Subcutaneous abdominal adipose tissue (tissue), 5 donors: ENCODE results near the gene GRK4.
"Not testable (repeated sequence)": the region's sequence is repeated elsewhere in the genome, so short reads cannot be mapped to it uniquely, and the experiment has no call there.

Experiments used
- H3K27ac ChIP-seq: one replicate; pipeline ENCODE4 v1.7.0; 2013; ENCODE audit warnings: low read depth, mild to moderate bottlenecking, inconsistent platforms, low read length, moderate library complexity
- H3K27me3 ChIP-seq, 5 donors: one replicate each; pipeline ENCODE4 v1.7.0; 2013; ENCODE audit warnings: low read length in 5 of 5, inconsistent platforms in 1 of 5; ENCODE audit not compliant: control insufficient read depth in 5 of 5, insufficient read depth in 4 of 5
- H3K36me3 ChIP-seq, 5 donors: one replicate each; pipeline ENCODE4 v1.7.0; 2013; ENCODE audit warnings: low read length in 5 of 5; ENCODE audit not compliant: control insufficient read depth in 5 of 5, insufficient read depth in 5 of 5
- H3K4me1 ChIP-seq, 5 donors: one replicate each; pipeline ENCODE4 v1.7.0; 2013; ENCODE audit warnings: low read length in 5 of 5, mild to moderate bottlenecking in 3 of 5, moderate library complexity in 1 of 5; ENCODE audit not compliant: control insufficient read depth in 5 of 5, insufficient read depth in 5 of 5
- H3K4me3 ChIP-seq, 5 donors: one replicate each; pipeline ENCODE4 v1.7.0; 2013; ENCODE audit warnings: low read length in 5 of 5, low read depth in 1 of 5
- H3K9ac ChIP-seq, 5 donors: one replicate each; pipeline ENCODE4 v1.7.0; 2013; ENCODE audit warnings: low read length in 5 of 5, mild to moderate bottlenecking in 4 of 5, moderate library complexity in 3 of 5
- H3K9me3 ChIP-seq, 5 donors: one replicate each; pipeline ENCODE4 v1.7.0; 2013; ENCODE audit warnings: low read length in 5 of 5; ENCODE audit not compliant: control insufficient read depth in 5 of 5
- donor health status: healthy.
- donor health status: healthy.
- donor health status: healthy.
- donor health status: healthy.
- donor health status: healthy.

GRK4 gene

DNA sequence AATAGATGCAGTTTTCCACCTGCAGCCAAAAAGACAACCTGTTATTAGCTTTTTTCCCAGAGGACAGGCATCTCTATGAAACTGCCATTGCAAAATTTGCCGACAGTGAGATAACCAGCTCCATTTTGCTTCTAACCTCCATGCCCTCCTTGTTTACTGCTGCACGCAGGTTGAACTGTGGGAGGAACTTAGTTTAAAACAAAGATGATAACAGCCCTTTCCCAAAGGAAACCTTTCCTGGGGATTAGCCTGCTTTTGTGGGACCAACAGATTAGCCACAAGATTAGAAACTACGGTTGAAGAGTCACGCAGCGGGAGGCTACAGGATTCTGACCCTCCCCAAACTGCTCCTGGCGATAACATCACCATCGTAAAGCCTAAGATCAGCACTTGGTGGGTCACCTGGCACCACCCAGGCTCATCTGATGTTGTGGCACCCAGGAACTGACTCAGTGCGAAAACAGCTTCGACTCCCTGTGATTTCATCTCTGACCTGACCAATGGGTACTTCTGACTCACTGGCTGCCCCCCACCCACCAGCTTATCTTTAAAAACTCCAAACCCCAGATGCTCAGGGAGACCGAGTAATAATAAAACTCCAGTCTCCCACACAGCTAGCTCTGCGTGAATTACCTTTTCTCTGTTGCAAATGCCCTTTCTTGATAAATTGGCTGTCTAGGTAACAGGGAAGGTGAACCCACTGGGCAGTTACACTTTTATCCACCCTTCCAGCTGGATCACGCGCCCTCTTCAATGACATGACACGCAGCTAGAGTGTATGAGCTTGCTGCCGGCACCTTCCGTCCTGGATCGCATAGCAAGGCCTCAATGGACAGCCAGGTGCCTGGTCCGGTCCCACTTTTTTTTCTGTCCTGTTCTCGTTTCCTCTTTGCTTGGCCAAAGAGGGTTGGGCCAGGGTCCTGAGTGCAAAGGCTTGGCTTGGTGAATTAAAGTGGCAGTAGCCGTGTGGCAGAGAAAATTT is 27.3 kb upstream of the GRK4 start:
- Histone ChIP-seq H3K4me3 (peak overlapping the region; percentile 72 to 92 (median 86)), H3K9ac (peak overlapping the region in 3 of 5 donors; percentile 8 to 95 (median 9)), H3K36me3 (peaks cover 0 to 49% (median 37%) of the 10 kb centered on the region in 5 donors), H3K27me3 (no peaks in the 10 kb centered on the region), H3K4me1 (peaks cover 3 to 54% (median 46%) of the 10 kb centered on the region in 5 donors), H3K9me3 (no peaks in the 10 kb centered on the region), H3K27ac (peak overlapping the region; percentile 23)

DNA sequence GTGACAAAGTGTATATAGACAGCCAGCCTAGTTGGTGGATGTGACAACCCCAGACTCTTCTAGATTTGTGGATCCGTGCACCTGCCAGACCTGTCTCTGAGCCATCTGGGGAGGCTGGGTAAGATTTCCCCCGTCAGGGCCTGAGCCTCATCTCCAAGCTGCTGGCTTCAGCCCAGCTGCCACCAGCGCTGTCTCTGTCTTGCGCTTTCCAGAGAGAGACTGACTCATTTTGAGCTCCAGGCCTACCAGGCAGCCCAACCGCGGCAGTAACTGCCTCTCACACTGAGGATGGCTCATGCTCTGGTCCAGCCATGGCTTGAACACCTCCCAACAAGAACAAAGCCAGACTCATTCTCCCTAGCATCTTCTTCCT is 26.6 kb upstream of the GRK4 start:
- Histone ChIP-seq H3K27ac (peak overlapping the region; percentile 23), H3K4me3 (no peak overlapping the region), H3K9ac (peak overlapping the region in 1 of 5 donors; percentile 8), H3K27me3 (no peaks in the 10 kb centered on the region), H3K36me3 (peaks cover 0 to 50% (median 41%) of the 10 kb centered on the region in 5 donors), H3K9me3 (no peaks in the 10 kb centered on the region), H3K4me1 (peaks cover 3 to 47% (median 39%) of the 10 kb centered on the region in 5 donors)

DNA sequence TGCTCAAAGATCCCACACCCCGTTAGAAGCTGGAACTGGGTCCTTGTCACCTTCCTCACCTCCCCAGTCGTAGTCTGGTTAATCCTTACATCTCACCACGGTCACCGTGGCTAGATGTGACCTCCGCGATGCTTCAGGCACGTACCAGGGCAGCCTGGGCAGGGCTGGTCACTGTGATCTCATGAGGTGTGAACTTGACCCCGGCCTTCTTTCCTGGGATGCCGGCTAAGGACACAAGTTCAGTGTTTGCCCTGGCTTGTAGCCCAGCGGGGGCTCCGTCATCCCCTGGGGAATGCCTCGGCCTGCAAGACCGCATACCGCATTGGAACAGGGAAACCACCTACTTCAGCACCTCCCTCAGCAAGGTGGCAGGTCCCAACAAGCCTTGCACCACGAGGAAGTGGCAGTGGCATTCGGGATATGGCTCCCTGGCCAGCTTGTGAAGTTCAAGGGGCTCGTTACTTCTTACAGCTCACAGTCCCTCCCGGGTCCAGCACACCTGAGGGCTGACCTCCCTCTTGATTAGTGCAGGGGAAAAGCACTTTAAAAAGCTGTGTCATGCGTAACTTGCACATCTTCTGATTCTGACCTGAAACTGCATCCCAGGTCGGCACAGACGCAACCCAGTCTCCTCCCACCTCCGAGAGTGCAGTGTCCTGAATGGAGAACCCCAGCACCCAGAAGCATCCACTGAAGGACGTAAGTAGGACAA is 26.1 kb upstream of the GRK4 start:
- H3K9ac ChIP-seq = no peak overlapping the region
- no peak overlapping the region for H3K4me3 ChIP-seq
- H3K36me3 ChIP-seq = peaks cover 0 to 56% (median 47%) of the 10 kb centered on the region in 5 donors
- no peaks in the 10 kb centered on the region for H3K27me3 ChIP-seq
- peaks cover 3 to 41% (median 33%) of the 10 kb centered on the region in 5 donors for H3K4me1 ChIP-seq
- no peaks in the 10 kb centered on the region for H3K9me3 ChIP-seq
- H3K27ac ChIP-seq = peak overlapping the region; percentile 23

DNA sequence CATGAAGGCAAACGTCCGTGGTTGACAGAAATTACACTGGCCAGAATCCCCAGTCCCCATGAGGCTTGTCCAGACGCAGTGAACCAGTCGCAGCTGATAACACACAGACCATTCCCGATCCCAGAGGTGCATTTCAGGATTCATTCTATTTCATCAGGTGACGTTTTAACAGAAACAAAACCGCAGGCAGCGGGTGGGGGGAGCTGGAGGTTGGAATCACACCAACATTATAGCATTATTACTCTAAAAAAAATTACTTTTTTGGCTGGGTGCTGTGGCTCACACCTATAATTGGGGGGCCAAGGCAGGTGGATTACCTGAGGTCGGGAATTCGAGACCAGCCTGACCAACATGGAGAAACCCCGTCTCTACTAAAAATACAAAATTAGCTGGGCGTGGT is 25.4 kb upstream of the GRK4 start:
- peaks cover 0 to 63% (median 53%) of the 10 kb centered on the region in 5 donors for H3K36me3 ChIP-seq
- H3K4me1 ChIP-seq = peaks cover 3 to 35% (median 28%) of the 10 kb centered on the region in 5 donors

DNA sequence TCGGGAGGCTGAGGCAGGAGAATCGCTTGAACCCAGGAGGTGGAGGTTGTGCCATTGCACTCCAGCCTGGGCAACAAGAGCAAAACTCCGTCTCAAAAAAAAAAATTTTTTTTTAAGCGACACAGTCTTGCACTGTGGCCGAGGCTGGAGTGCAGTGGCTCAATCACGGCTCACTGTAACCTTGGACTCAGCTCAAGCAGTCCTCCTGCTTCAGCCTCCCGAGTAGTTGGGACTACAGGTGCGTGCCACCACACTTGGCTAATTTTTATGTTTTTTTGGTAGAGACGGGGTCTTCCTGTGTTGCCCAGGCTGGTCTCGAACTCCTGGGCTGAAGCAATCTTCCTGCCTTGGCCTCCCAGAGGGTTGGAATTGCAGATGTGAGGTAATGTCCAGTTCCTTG is 25.0 kb upstream of the GRK4 start:
- not testable (repeated sequence) for H3K9ac ChIP-seq, H3K27me3 ChIP-seq, H3K9me3 ChIP-seq, H3K4me3 ChIP-seq, H3K27ac ChIP-seq
- peaks cover 0 to 67% (median 58%) of the 10 kb centered on the region in 5 donors for H3K36me3 ChIP-seq
- H3K4me1 ChIP-seq = peaks cover 3 to 30% (median 24%) of the 10 kb centered on the region in 5 donors

More for the DNA sequence above, 25.4 kb upstream of the GRK4 start:
- Histone ChIP-seq H3K4me3 (no peak overlapping the region), H3K9ac (no peak overlapping the region), H3K9me3 (no peaks in the 10 kb centered on the region), H3K27ac (no peak overlapping the region), H3K27me3 (no peaks in the 10 kb centered on the region)

DNA sequence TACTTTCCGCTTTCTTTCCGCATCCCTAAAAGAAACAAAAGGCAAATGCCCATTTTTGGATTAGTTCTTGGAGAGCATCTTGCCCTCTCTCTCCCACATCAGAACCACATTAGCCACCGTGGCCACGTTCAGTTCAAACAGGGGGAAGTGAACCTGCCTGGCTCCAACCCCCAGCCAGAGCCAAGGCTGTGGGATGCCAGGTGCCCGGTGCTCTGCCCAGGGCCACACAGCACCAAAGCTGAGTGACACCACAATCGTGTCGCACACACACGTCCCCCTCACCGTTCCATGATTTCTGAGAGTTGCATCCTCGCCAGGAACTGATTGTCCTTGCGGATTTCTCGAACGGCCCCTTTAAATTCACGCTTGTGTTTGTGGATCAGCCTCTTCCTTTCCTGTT is 24.5 kb upstream of the GRK4 start:
- peaks cover 3 to 25% (median 19%) of the 10 kb centered on the region in 5 donors for H3K4me1 ChIP-seq

DNA sequence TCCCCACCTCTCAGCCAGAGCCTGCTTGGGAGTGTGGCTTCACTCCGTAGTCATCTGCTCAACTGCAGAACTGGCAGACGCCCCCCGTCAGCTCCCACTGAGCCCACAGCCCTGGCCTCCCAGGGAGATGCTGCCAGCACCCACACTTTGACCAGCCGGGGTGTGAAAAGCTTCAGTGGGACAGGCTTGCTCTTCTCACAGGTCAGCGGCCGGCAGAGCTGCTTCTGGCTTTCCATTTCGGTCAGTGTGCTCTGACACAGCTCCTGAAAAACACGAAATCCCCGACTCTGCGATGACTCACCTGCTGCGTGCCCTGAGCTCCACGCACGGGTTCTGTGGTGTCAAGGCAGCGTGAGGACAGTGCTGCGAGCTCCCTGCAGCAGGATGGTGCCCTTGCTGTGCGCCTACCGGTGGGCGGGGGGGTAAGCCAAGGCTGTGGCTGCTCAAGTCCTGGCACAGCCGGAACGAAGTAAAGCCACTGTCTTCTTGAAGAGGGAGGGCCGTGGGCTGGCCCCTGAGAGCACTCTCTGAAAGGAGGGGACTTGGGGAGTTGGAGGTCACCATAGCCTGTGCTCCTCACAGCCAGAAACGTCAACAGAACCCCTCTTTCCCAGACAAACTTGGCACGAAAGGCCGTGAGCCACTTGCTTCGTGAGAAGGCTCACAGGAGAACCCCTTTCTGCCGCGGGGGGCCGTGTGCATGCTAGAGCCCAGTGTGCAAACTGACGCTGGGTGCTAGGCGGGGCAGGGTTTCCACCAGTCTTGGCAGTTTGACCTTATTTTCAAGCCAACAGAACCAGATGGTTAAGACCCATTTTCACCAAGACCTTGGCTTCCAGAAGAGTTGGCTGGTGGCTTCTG is 23.8 kb upstream of the GRK4 start:
- H3K27ac ChIP-seq = no peak overlapping the region
- H3K9me3 ChIP-seq = no peaks in the 10 kb centered on the region
- H3K9ac ChIP-seq = no peak overlapping the region
- H3K27me3 ChIP-seq = no peaks in the 10 kb centered on the region
- H3K4me3 ChIP-seq = no peak overlapping the region
- peaks cover 3 to 24% (median 18%) of the 10 kb centered on the region in 5 donors for H3K4me1 ChIP-seq
- H3K36me3 ChIP-seq = peaks cover 0 to 77% (median 67%) of the 10 kb centered on the region in 5 donors

More for the DNA sequence above, 24.5 kb upstream of the GRK4 start:
- peaks cover 0 to 72% (median 63%) of the 10 kb centered on the region in 5 donors for H3K36me3 ChIP-seq
- H3K4me3 ChIP-seq = no peak overlapping the region
- H3K27me3 ChIP-seq = no peaks in the 10 kb centered on the region
- H3K27ac ChIP-seq = no peak overlapping the region
- no peaks in the 10 kb centered on the region for H3K9me3 ChIP-seq
- H3K9ac ChIP-seq = no peak overlapping the region

DNA sequence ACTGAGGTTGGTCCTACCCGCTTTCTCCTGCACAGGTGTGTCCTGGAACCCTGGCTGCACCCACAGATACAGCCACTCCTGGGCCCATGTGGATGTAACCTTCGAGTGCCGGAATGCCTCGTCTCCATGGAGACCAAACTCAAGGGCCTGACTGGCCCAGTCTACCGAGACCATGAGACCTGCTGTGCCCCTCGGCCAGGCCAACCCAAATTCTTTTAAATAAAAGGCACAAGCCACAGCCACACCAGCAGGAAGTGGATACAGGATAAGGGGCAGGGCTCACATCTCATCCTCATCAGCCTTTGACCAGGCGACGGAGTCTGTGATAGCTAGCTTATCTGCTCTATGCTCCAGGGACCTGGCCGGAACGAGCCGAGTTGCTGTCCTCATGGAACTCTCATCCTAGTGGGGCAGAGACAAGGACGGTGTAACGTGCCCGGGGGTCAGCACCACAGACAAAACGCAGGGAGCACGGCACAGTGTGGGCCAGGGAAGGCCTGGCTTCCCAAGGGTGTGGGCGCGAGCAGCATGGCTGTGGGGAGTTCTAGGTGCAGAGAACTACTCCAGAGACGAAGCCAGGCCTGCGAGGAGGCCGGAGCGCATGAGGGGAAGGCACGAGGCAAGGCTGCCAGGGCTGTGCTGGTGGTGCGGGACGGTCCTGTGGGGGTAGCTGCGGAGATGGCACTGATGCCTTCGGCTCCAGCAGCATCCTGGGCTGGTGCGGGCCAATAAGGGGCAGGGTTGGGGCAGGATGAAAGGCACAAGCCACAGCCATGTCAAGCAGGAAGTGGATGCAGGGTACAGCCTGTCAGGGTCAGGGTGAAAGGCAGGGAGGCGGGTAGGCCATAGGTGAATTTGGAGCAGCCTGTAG is 22.9 kb upstream of the GRK4 start:
- Histone ChIP-seq H3K27ac (no peak overlapping the region), H3K4me1 (peaks cover 1 to 16% (median 11%) of the 10 kb centered on the region in 5 donors), H3K27me3 (no peaks in the 10 kb centered on the region), H3K4me3 (no peak overlapping the region), H3K36me3 (peaks cover 0 to 86% (median 76%) of the 10 kb centered on the region in 5 donors), H3K9ac (no peak overlapping the region), H3K9me3 (no peaks in the 10 kb centered on the region)
